GM23338 (cell line): Measurements from ENCODE around the gene HSF5. TPM values are rescaled to one million over a fixed set of nuclear protein-coding genes. Genes with fewer than 3 reads are reported as not detected.
A peak's percentile ranks its signal among the peaks of the same experiment; 100 is the strongest.

Experiments used
- ATAC-seq: fragments of 200-7000 bp; cut with Tn5 transposase; 3 replicates; pipeline ENCODE4 v1.9.1; 2020
- DNase-seq: peaks from one replicate; pipeline ENCODE4 v3.0.0-alpha.2; 2015; ENCODE audit warnings: low spot score
- H2AFZ ChIP-seq: fragments of 200-600 bp; sonication (generic); 2 replicates; pipeline ENCODE4 v1.8.0; 2016; ENCODE audit warnings: antibody characterized with exemption, mild to moderate bottlenecking, moderate library complexity
- H3F3A ChIP-seq: fragments of 200-600 bp; sonication (generic); replicated peaks from 2 replicates; pipeline ENCODE4 v1.8.0; 2017; ENCODE audit warnings: antibody characterized with exemption, mixed run types, low read depth
- H3K27ac ChIP-seq: fragments of 200-600 bp; sonication (generic); 2 replicates; pipeline ENCODE4 v1.6.1; 2016; ENCODE audit warnings: low read depth
- H3K27me3 ChIP-seq: fragments of 200-600 bp; sonication (generic); 2 replicates; pipeline ENCODE4 v1.8.0; 2016; ENCODE audit warnings: mild to moderate bottlenecking, mixed run types, moderate library complexity; ENCODE audit not compliant: insufficient read depth
- H3K36me3 ChIP-seq: fragments of 200-600 bp; sonication (generic); 2 replicates; pipeline ENCODE4 v1.8.0; 2016; ENCODE audit warnings: mild to moderate bottlenecking; ENCODE audit not compliant: insufficient read depth
- H3K4me1 ChIP-seq: fragments of 200-600 bp; sonication (generic); 2 replicates; pipeline ENCODE4 v1.8.0; 2016; ENCODE audit warnings: mild to moderate bottlenecking, moderate library complexity; ENCODE audit not compliant: insufficient read depth
- H3K4me2 ChIP-seq: fragments of 200-600 bp; sonication (generic); 2 replicates; pipeline ENCODE4 v1.7.1; 2017; ENCODE audit warnings: mixed run types
- H3K4me3 ChIP-seq: fragments of 200-600 bp; sonication (generic); 2 replicates; pipeline ENCODE4 v1.6.1; 2016; ENCODE audit warnings: mixed run types
- H3K79me2 ChIP-seq: fragments of 200-600 bp; sonication (generic); replicated peaks from 2 replicates; pipeline ENCODE4 v1.8.0; 2017; ENCODE audit warnings: mild to moderate bottlenecking; ENCODE audit not compliant: insufficient read depth
- H3K9me2 ChIP-seq: fragments of 200-600 bp; sonication (generic); 2 replicates; pipeline ENCODE4 v1.8.0; 2017; ENCODE audit not compliant: insufficient read depth
- H4K20me1 ChIP-seq: fragments of 200-600 bp; sonication (generic); replicated peaks from 2 replicates; pipeline ENCODE4 v1.8.0; 2017; ENCODE audit warnings: mild to moderate bottlenecking; ENCODE audit not compliant: insufficient read depth
- H3K27ac Mint-ChIP-seq: 2 replicates; pipeline ENCODE4 v1.8.0; 2020; ENCODE audit warnings: inconsistent platforms, mild to moderate bottlenecking, moderate library complexity, mixed read lengths
- H3K27me3 Mint-ChIP-seq: 3 replicates; pipeline ENCODE4 v1.8.0; 2022; ENCODE audit warnings: low read depth, mild to moderate bottlenecking, moderate library complexity, mixed read lengths, inconsistent platforms; ENCODE audit not compliant: insufficient read depth, poor library complexity
- H3K36me3 Mint-ChIP-seq: 3 replicates; pipeline ENCODE4 v1.8.0; 2021; ENCODE audit warnings: low read depth, mild to moderate bottlenecking, inconsistent platforms, moderate library complexity, mixed read lengths
- H3K4me1 Mint-ChIP-seq: 3 replicates; pipeline ENCODE4 v1.8.0; 2020; ENCODE audit warnings: mild to moderate bottlenecking, inconsistent platforms, mixed read lengths
- H3K4me3 Mint-ChIP-seq: 3 replicates; pipeline ENCODE4 v1.8.0; 2021; ENCODE audit warnings: moderate library complexity, mild to moderate bottlenecking, inconsistent platforms, mixed read lengths
- H3K9me3 Mint-ChIP-seq: 3 replicates; pipeline ENCODE4 v1.8.0; 2020; ENCODE audit warnings: moderate library complexity, mild to moderate bottlenecking, inconsistent platforms, mixed read lengths
- CREB1 ChIP-seq: fragments of 250-450 bp; sonication (Bioruptor Pico); IDR thresholded peaks from 2 replicates; pipeline ENCODE4 v1.5.0; 2020; ENCODE audit warnings: low read depth, mild to moderate bottlenecking, moderate library complexity
- CTCF ChIP-seq, 2 experiments: fragments of 200-600 bp in 1 of 2; sonication (generic) in 1 of 2; conservative IDR thresholded peaks; 2 replicates each; pipeline versions ENCODE4 v1.5.1 to v1.6.1; 2016 to 2017; ENCODE audit warnings: antibody characterized with exemption in 2 of 2, low read depth in 2 of 2, mild to moderate bottlenecking in 2 of 2, moderate library complexity in 1 of 2
- EZH2 ChIP-seq: fragments of 200-600 bp; sonication (generic); IDR thresholded peaks from one replicate; pipeline ENCODE4 v1.8.0; 2017; ENCODE audit warnings: antibody characterized with exemption, mild to moderate bottlenecking, low read depth; ENCODE audit not compliant: unreplicated experiment
- EZH2phosphoT487 ChIP-seq: fragments of 200-600 bp; sonication (generic); IDR thresholded peaks from one replicate; pipeline ENCODE4 v1.8.1; 2018; ENCODE audit warnings: antibody characterized with exemption; ENCODE audit not compliant: unreplicated experiment
- JUNB ChIP-seq: IDR thresholded peaks from one replicate; pipeline ENCODE4 v1.6.1; 2016; ENCODE audit warnings: antibody characterized with exemption; ENCODE audit not compliant: unreplicated experiment
- NANOG ChIP-seq: IDR thresholded peaks from 2 replicates; pipeline ENCODE4 v1.6.1; 2016; ENCODE audit warnings: antibody characterized with exemption, borderline replicate concordance
- POLR2AphosphoS5 ChIP-seq: IDR thresholded peaks from 2 replicates; pipeline ENCODE4 v1.6.1; 2016; ENCODE audit warnings: antibody characterized with exemption, low read depth
- REST ChIP-seq: IDR thresholded peaks from one replicate; pipeline ENCODE4 v1.6.1; 2018; ENCODE audit warnings: antibody characterized with exemption; ENCODE audit not compliant: unreplicated experiment
- STAT1 ChIP-seq: IDR thresholded peaks from one replicate; pipeline ENCODE4 v1.6.1; 2016; ENCODE audit warnings: antibody characterized with exemption; ENCODE audit not compliant: unreplicated experiment
- ZNF114 ChIP-seq: fragments of 250-450 bp; sonication (Bioruptor Pico); IDR thresholded peaks from 2 replicates; pipeline ENCODE4 v1.5.0; 2020; ENCODE audit warnings: mild to moderate bottlenecking, moderate library complexity
- ZNF331 ChIP-seq: fragments of 250-450 bp; sonication (Bioruptor Pico); IDR thresholded peaks from 2 replicates; pipeline ENCODE4 v1.5.0; 2020; ENCODE audit warnings: low read depth, mild to moderate bottlenecking, moderate library complexity
- ZNF462 ChIP-seq: fragments of 250-450 bp; sonication (Bioruptor Pico); IDR thresholded peaks from 2 replicates; pipeline ENCODE4 v1.5.0; 2020; ENCODE audit warnings: mild to moderate bottlenecking, moderate library complexity
- polyA plus RNA-seq: library from polyadenylated mRNA; unstranded; fragments of >200 nt; fragmentation: Nextera tagmentation; extraction: Ambion mirVana; gene quantifications from 2 replicates; pipeline ENCODE4 v1.2.1, GENCODE V29; 2016
- total RNA-seq: library from RNA; depleted of rRNA; stranded (reverse); fragments of >200 nt; shearing (Covaris generic); gene quantifications from 2 replicates; pipeline ENCODE4 v1.2.3, GENCODE V29; 2014
- TF ChIP-seq, protein P1 (sequence below): IDR thresholded peaks from 2 replicates; pipeline ENCODE4 v1.6.1; 2016; ENCODE audit warnings: antibody characterized with exemption

Gene HSF5
- total and polyA plus RNA-seq, 2 experiments from 2014 or later: 0.24 TPM; not detected in 1

GRCh38 chr17:58532555-58532951 lies 44.3 kb upstream of the HSF5 start:
- peak overlapping the region; percentile 27; the same call in 1 of the 2 replicates for H3K27ac Mint-ChIP-seq
- TF ChIP-seq JUNB (no peak), ZNF331 (no peak), CTCF (conservative IDR thresholded peaks at IDR 0.05; ENCODE audit: low read depth in 2 of 2) (no peak), CREB1 (CRISPR knock-in tag) (no peak), POLR2AphosphoS5 (no peak), NANOG (no peak), EZH2phosphoT487 (no peak), ZNF114 (CRISPR knock-in tag) (no peak), EZH2 (no peak), REST (no peak), STAT1 (no peak), ZNF462 (CRISPR knock-in tag) (no peak)
- TF ChIP-seq, protein P1, sequence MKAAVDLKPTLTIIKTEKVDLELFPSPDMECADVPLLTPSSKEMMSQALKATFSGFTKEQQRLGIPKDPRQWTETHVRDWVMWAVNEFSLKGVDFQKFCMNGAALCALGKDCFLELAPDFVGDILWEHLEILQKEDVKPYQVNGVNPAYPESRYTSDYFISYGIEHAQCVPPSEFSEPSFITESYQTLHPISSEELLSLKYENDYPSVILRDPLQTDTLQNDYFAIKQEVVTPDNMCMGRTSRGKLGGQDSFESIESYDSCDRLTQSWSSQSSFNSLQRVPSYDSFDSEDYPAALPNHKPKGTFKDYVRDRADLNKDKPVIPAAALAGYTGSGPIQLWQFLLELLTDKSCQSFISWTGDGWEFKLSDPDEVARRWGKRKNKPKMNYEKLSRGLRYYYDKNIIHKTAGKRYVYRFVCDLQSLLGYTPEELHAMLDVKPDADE: no peak

More at GRCh38 chr17:58532555-58532951, 44.3 kb upstream of the HSF5 start:
- no peak for DNase-seq
- peak overlapping the region; percentile 96 for H2AFZ ChIP-seq
- no peak; the same call in 1 of the 3 replicates for ATAC-seq
- H3F3A ChIP-seq: no peaks in the 10 kb centered on the region
- peaks cover 12% of the 10 kb centered on the region for H3K4me1 ChIP-seq
- H4K20me1 ChIP-seq: no peaks in the 10 kb centered on the region
- H3K9me2 ChIP-seq: no peaks in the 10 kb centered on the region
- peak overlapping the region; percentile 90 for H3K4me2 ChIP-seq
- 0 out of 2 replicates have a peak, but pooled peaks cover 9% of the 10 kb centered on the region for H3K27me3 ChIP-seq
- no peaks in the 10 kb centered on the region; the same call in 2 of the 3 replicates for H3K36me3 Mint-ChIP-seq
- H3K79me2 ChIP-seq: no peaks in the 10 kb centered on the region
- no peaks in the 10 kb centered on the region for H3K36me3 ChIP-seq
- H3K27ac ChIP-seq: no peak overlapping the region
- peaks cover 21% of the 10 kb centered on the region for H3K27me3 Mint-ChIP-seq
- peak overlapping the region; percentile 94 for H3K4me3 ChIP-seq
- no peaks in the 10 kb centered on the region; the same call in 2 of the 3 replicates for H3K9me3 Mint-ChIP-seq
- H3K4me3 Mint-ChIP-seq: peak overlapping the region; percentile 74
- H3K4me1 Mint-ChIP-seq: peaks cover 46% of the 10 kb centered on the region
